BLaER1 treated with 17β-estradiol and CSF1 and Interleukin-3, amounts not matched to agents 10 nM and 100 nM (cell line): ENCODE data around the gene ANKRD39.
A peak's percentile ranks its signal among the peaks of the same experiment; 100 is the strongest.

Experiments used
- H3K27ac ChIP-seq, 11 experiments: shearing (Covaris generic); formaldehyde crosslinking; 2 replicates each; pipeline ENCODE4 v1.8.1; 2022
- H3K27me3 ChIP-seq, 11 experiments: shearing (Covaris generic); formaldehyde crosslinking; 2 replicates each; pipeline ENCODE4 v1.8.1; 2022
- H3K36me3 ChIP-seq, 11 experiments: shearing (Covaris generic); formaldehyde crosslinking; 2 replicates each; pipeline ENCODE4 v1.8.1; 2022
- H3K4me1 ChIP-seq, 10 experiments: shearing (Covaris generic); formaldehyde crosslinking; 2 replicates each; pipeline ENCODE4 v1.8.1; 2022
- H3K4me2 ChIP-seq, 11 experiments: shearing (Covaris generic); formaldehyde crosslinking; 2 replicates each; pipeline ENCODE4 v1.8.1; 2022
- H3K4me3 ChIP-seq, 10 experiments: shearing (Covaris generic); formaldehyde crosslinking; 2 replicates each; pipeline ENCODE4 v1.8.1; 2022
- H3K9ac ChIP-seq, 11 experiments: shearing (Covaris generic); formaldehyde crosslinking; 2 replicates each; pipeline ENCODE4 v1.8.1; 2022
- H3K9me3 ChIP-seq, 11 experiments: shearing (Covaris generic); formaldehyde crosslinking; replicated peaks in 1 of 11; 2 replicates each; pipeline ENCODE4 v1.8.1; 2022
- H4K20me1 ChIP-seq, 11 experiments: shearing (Covaris generic); formaldehyde crosslinking; 2 replicates each; pipeline ENCODE4 v1.8.1; 2022
- Cebpa-rat ChIP-seq, 11 experiments: shearing (Covaris generic); IDR thresholded peaks; 2 replicates each; pipeline ENCODE4 v1.8.1; 2022

Gene ANKRD39

GRCh38 chr2:96831679-96832078 lies 26.1 kb downstream of the ANKRD39 start:
- Histone ChIP-seq H3K27me3 (no peaks in the 10 kb centered on the region), H4K20me1 (peaks cover 0 to 57% (median 26%) of the 10 kb centered on the region in 11 experiments; a peak in 16 of 22 replicates), H3K4me3 (no peak overlapping the region), H3K27ac (no peak overlapping the region), H3K4me1 (peaks cover 19 to 32% (median 26%) of the 10 kb centered on the region in 10 experiments), H3K36me3 (peaks cover 48 to 84% (median 68%) of the 10 kb centered on the region in 11 experiments), H3K9ac (no peak overlapping the region), H3K9me3 (no peaks in the 10 kb centered on the region), H3K4me2 (peak overlapping the region in 6 of 11 experiments; percentile 39 to 82 (median 78); a peak in 10 of 22 replicates)
- no peak for TF ChIP-seq Cebpa-rat (IDR thresholded peaks at IDR 0.05)

GRCh38 chr2:96830044-96830562 lies 27.7 kb downstream of the ANKRD39 start:
- Histone ChIP-seq H4K20me1 (peaks cover 0 to 73% (median 37%) of the 10 kb centered on the region in 11 experiments; a peak in 17 of 22 replicates), H3K9ac (no peak overlapping the region), H3K9me3 (no peaks in the 10 kb centered on the region), H3K4me3 (no peak overlapping the region), H3K4me1 (peaks cover 19 to 32% (median 26%) of the 10 kb centered on the region in 10 experiments), H3K27ac (no peak overlapping the region), H3K36me3 (peaks cover 61 to 89% (median 80%) of the 10 kb centered on the region in 11 experiments), H3K27me3 (no peaks in the 10 kb centered on the region), H3K4me2 (no peak overlapping the region)
- no peak for TF ChIP-seq Cebpa-rat (IDR thresholded peaks at IDR 0.05)

- Histone ChIP-seq H3K4me3 (no peak overlapping the region), H3K27me3 (no peaks in the 10 kb centered on the region), H3K9me3 (no peaks in the 10 kb centered on the region), H4K20me1 (peaks cover 0 to 84% (median 41%) of the 10 kb centered on the region in 11 experiments; a peak in 19 of 22 replicates), H3K9ac (no peak overlapping the region), H3K27ac (no peak overlapping the region), H3K4me2 (no peak overlapping the region), H3K4me1 (peaks cover 19 to 28% (median 24%) of the 10 kb centered on the region in 10 experiments), H3K36me3 (peaks cover 62 to 92% (median 78%) of the 10 kb centered on the region in 11 experiments)
- TF ChIP-seq Cebpa-rat (IDR thresholded peaks at IDR 0.05) = no peak
Observed at GRCh38 chr2:96828874-96829273, 28.9 kb downstream of the ANKRD39 start.

GRCh38 chr2:96828436-96828835 lies 29.4 kb downstream of the ANKRD39 start:
- H3K27ac ChIP-seq = no peak overlapping the region
- no peaks in the 10 kb centered on the region for H3K27me3 ChIP-seq
- TF ChIP-seq Cebpa-rat (IDR thresholded peaks at IDR 0.05) = no peak
- no peak overlapping the region for H3K4me2 ChIP-seq
- H3K4me3 ChIP-seq = no peak overlapping the region
- peaks cover 62 to 97% (median 81%) of the 10 kb centered on the region in 11 experiments for H3K36me3 ChIP-seq
- H3K9ac ChIP-seq = no peak overlapping the region
- H4K20me1 ChIP-seq = peaks cover 0 to 87% (median 45%) of the 10 kb centered on the region in 11 experiments; a peak in 19 of 22 replicates
- H3K4me1 ChIP-seq = peaks cover 14 to 25% (median 20%) of the 10 kb centered on the region in 10 experiments
- no peaks in the 10 kb centered on the region for H3K9me3 ChIP-seq

GRCh38 chr2:96826546-96827278 lies 31.1 kb downstream of the ANKRD39 start:
- no peak overlapping the region for H3K27ac ChIP-seq
- H3K9ac ChIP-seq = no peak overlapping the region
- no peaks in the 10 kb centered on the region for H3K9me3 ChIP-seq
- H3K36me3 ChIP-seq = peaks cover 62 to 96% (median 84%) of the 10 kb centered on the region in 11 experiments
- no peaks in the 10 kb centered on the region for H3K27me3 ChIP-seq
- H4K20me1 ChIP-seq = peaks cover 4 to 85% (median 50%) of the 10 kb centered on the region in 11 experiments; a peak in 19 of 22 replicates
- peaks cover 0 to 22% (median 16%) of the 10 kb centered on the region in 10 experiments; a peak in 13 of 20 replicates for H3K4me1 ChIP-seq
- TF ChIP-seq Cebpa-rat (IDR thresholded peaks at IDR 0.05) = no peak
- H3K4me2 ChIP-seq = no peak overlapping the region
- no peak overlapping the region for H3K4me3 ChIP-seq

- H3K36me3 ChIP-seq = peaks cover 50 to 94% (median 68%) of the 10 kb centered on the region in 11 experiments
- H4K20me1 ChIP-seq = peaks cover 18 to 86% (median 56%) of the 10 kb centered on the region in 11 experiments; a peak in 20 of 22 replicates
- TF ChIP-seq Cebpa-rat (IDR thresholded peaks at IDR 0.05) = no peak
Observed at GRCh38 chr2:96825057-96825456, 32.8 kb downstream of the ANKRD39 start.

GRCh38 chr2:96824079-96824870 lies 33.5 kb downstream of the ANKRD39 start:
- H3K4me3 ChIP-seq = no peak overlapping the region
- H3K36me3 ChIP-seq = peaks cover 42 to 87% (median 60%) of the 10 kb centered on the region in 11 experiments
- H3K4me1 ChIP-seq = peaks cover under 1 to 39% (median 33%) of the 10 kb centered on the region in 10 experiments; a peak in 18 of 20 replicates
- no peak overlapping the region for H3K9ac ChIP-seq
- no peaks in the 10 kb centered on the region for H3K9me3 ChIP-seq
- no peak overlapping the region for H3K4me2 ChIP-seq
- no peaks in the 10 kb centered on the region for H3K27me3 ChIP-seq
- no peak overlapping the region for H3K27ac ChIP-seq
- no peak for TF ChIP-seq Cebpa-rat (IDR thresholded peaks at IDR 0.05)
- H4K20me1 ChIP-seq = peaks cover 25 to 91% (median 64%) of the 10 kb centered on the region in 11 experiments; a peak in 20 of 22 replicates

More at GRCh38 chr2:96825057-96825456, 32.8 kb downstream of the ANKRD39 start:
- H3K27ac ChIP-seq = no peak overlapping the region
- H3K4me1 ChIP-seq = peaks cover 0 to 31% (median 25%) of the 10 kb centered on the region in 10 experiments; a peak in 15 of 20 replicates
- no peaks in the 10 kb centered on the region for H3K27me3 ChIP-seq
- H3K4me2 ChIP-seq = no peak overlapping the region
- H3K9ac ChIP-seq = no peak overlapping the region
- H3K4me3 ChIP-seq = no peak overlapping the region
- H3K9me3 ChIP-seq = no peaks in the 10 kb centered on the region

- Histone ChIP-seq H3K27me3 (no peaks in the 10 kb centered on the region), H4K20me1 (peaks cover 36 to 94% (median 74%) of the 10 kb centered on the region in 11 experiments; a peak in 20 of 22 replicates), H3K9ac (0 out of 22 replicates have a peak overlapping the region, but pooled peaks of 2 of the 11 experiments have one; percentile 5 to 14), H3K27ac (no peak overlapping the region), H3K9me3 (no peaks in the 10 kb centered on the region), H3K36me3 (peaks cover 31 to 77% (median 53%) of the 10 kb centered on the region in 11 experiments), H3K4me3 (no peak overlapping the region), H3K4me2 (peak overlapping the region in 1 of 11 experiments; percentile 41; a peak in 2 of 22 replicates), H3K4me1 (peaks cover 11 to 50% (median 44%) of the 10 kb centered on the region in 10 experiments)
- TF ChIP-seq Cebpa-rat (IDR thresholded peaks at IDR 0.05) = no peak
Observed at GRCh38 chr2:96823198-96823597, 34.6 kb downstream of the ANKRD39 start.
